NCI-H1105 (cell line): ENCODE data around the gene EXOC3L4.
"Not testable (repeated sequence)": the region's sequence is repeated elsewhere in the genome, so short reads cannot be mapped to it uniquely, and the experiment has no call there.

Experiments used
- DNase-seq: peaks from one replicate; lab custom pipeline; 2025; lab: John Stamatoyannopoulos, UW

EXOC3L4 gene

GRCh38 chr14:103094406-103095209, at the start of gene EXOC3L4:
EXOC3L4 (plus strand) TSS chr14:103094725; CDS start chr14:103100220, 5,495 bp downstream.
- no peak for DNase-seq

GRCh38 chr14:103045371-103045869, 49.1 kb upstream of the EXOC3L4 start:
- DNase-seq, result no peak

- DNase-seq, result not testable (repeated sequence)
Observed at GRCh38 chr14:103047453-103047852, 47.1 kb upstream of the EXOC3L4 start.

- DNase-seq, result no peak
Observed at GRCh38 chr14:103050935-103051334, 43.6 kb upstream of the EXOC3L4 start.

GRCh38 chr14:103052407-103052806, 42.1 kb upstream of the EXOC3L4 start:
- no peak for DNase-seq

GRCh38 chr14:103055695-103056094, 38.8 kb upstream of the EXOC3L4 start:
- no peak for DNase-seq

GRCh38 chr14:103056322-103057027, 38.0 kb upstream of the EXOC3L4 start:
- peak; percentile 16 for DNase-seq

GRCh38 chr14:103057028-103057371, 37.5 kb upstream of the EXOC3L4 start:
- DNase-seq, result no peak

GRCh38 chr14:103057372-103058163, 37.0 kb upstream of the EXOC3L4 start, which contains the start of gene CDC42BPB:
CDC42BPB (minus strand) TSS chr14:103057549; CDS start chr14:103057173, 376 bp downstream.
- peak; percentile 88 for DNase-seq

GRCh38 chr14:103058164-103059055, 36.1 kb upstream of the EXOC3L4 start:
- no peak for DNase-seq

GRCh38 chr14:103059556-103059955, 35.0 kb upstream of the EXOC3L4 start:
- DNase-seq, result no peak

- DNase-seq, result no peak
Observed at GRCh38 chr14:103061482-103061976, 33.0 kb upstream of the EXOC3L4 start.

GRCh38 chr14:103064436-103064835, 30.1 kb upstream of the EXOC3L4 start:
- DNase-seq, result no peak

GRCh38 chr14:103064978-103065377, 29.5 kb upstream of the EXOC3L4 start:
- DNase-seq, result no peak

GRCh38 chr14:103065861-103066260, 28.7 kb upstream of the EXOC3L4 start:
- DNase-seq, result no peak

- DNase-seq, result no peak
Observed at GRCh38 chr14:103066399-103066798, 28.1 kb upstream of the EXOC3L4 start.

- DNase-seq, result no peak
Observed at GRCh38 chr14:103067231-103067954, 27.1 kb upstream of the EXOC3L4 start.

- no peak for DNase-seq
Observed at GRCh38 chr14:103068351-103069073, 26.0 kb upstream of the EXOC3L4 start.

GRCh38 chr14:103070263-103070885, 24.2 kb upstream of the EXOC3L4 start:
- DNase-seq, result no peak
